Endothelial cell of umbilical vein (primary cell): Measurements from ENCODE around the gene HOXA9. TPM values are rescaled to one million over a fixed set of nuclear protein-coding genes. Genes with fewer than 3 reads are reported as not detected.

Experiments
- BruUV-seq: library from RNA; stranded (reverse); fragments of 400-500 nt; replicated peaks from 2 replicates; lab custom pipeline; 2021; lab: Mats Ljungman, UMichigan
- CTCF ChIA-PET: fragments of 300-600, 350-600 bp; sonication (Branson Sonifier 250); formaldehyde crosslinking; loops from one replicate; lab custom pipeline; 2021; ENCODE audit warnings: antibody characterized with exemption, inconsistent platforms; lab: Charles Lee
- POLR2A ChIA-PET: fragments of 300-600, 350-600 bp; sonication (Branson Sonifier 250); formaldehyde crosslinking; loops from one replicate; lab custom pipeline; 2021; ENCODE audit warnings: antibody characterized with exemption, inconsistent platforms; lab: Charles Lee
- DNase-seq: peaks from one replicate; pipeline ENCODE4 v3.0.0-alpha.2; 2011; ENCODE audit warnings: low read depth, low spot score
- FAIRE-seq: peaks from 2 replicates; lab custom pipeline; 2011; peaks lifted over from hg19 to GRCh38; lab: Jason Lieb, UNC
- H2AFZ ChIP-seq: 2 replicates; pipeline ENCODE4 v1.6.0; 2012; ENCODE audit warnings: low read depth, low read length, control low read depth, inconsistent platforms
- H3K27ac ChIP-seq: 2 replicates; pipeline ENCODE4 v1.5.1; 2011; ENCODE audit warnings: low read depth, mild to moderate bottlenecking, control low read depth, low read length, moderate library complexity; ENCODE audit not compliant: insufficient read depth
- H3K27me3 ChIP-seq, 2 experiments: 2 replicates each; pipeline versions ENCODE4 v1.6.0 to v1.6.1; 2011; ENCODE audit warnings: low read length in 2 of 2, mixed read lengths in 1 of 2; ENCODE audit not compliant: control insufficient read depth in 2 of 2, insufficient read depth in 2 of 2
- H3K36me3 ChIP-seq, 2 experiments: 2 replicates in 1 of 2; 3 replicates in 1 of 2; pipeline ENCODE4 v1.5.1; 2011; ENCODE audit warnings: low read length in 2 of 2, mild to moderate bottlenecking in 1 of 2, moderate library complexity in 1 of 2; ENCODE audit not compliant: control insufficient read depth in 2 of 2, insufficient read depth in 2 of 2; ENCODE audit errors: extremely low read depth in 1 of 2
- H3K4me1 ChIP-seq: 3 replicates; pipeline ENCODE4 v1.5.1; 2011; ENCODE audit warnings: mild to moderate bottlenecking, low read length; ENCODE audit not compliant: control insufficient read depth, insufficient read depth; ENCODE audit errors: extremely low read depth
- H3K4me2 ChIP-seq: 2 replicates; pipeline ENCODE4 v1.6.1; 2011; ENCODE audit warnings: low read length, control low read depth, mixed read lengths; ENCODE audit not compliant: insufficient read depth
- H3K4me3 ChIP-seq, 3 experiments: fragments of 200-600 bp in 1 of 3; sonication (generic), shearing (Covaris generic) in 1 of 3; replicated peaks in 1 of 3; 2 replicates each; pipeline ENCODE4 v1.5.1; 2011 to 2016; ENCODE audit warnings: control low read depth in 3 of 3, low read length in 3 of 3, mild to moderate bottlenecking in 2 of 3, inconsistent platforms in 1 of 3, low read depth in 1 of 3, moderate library complexity in 1 of 3; ENCODE audit not compliant: insufficient read depth in 1 of 3
- H3K79me2 ChIP-seq: 2 replicates; pipeline ENCODE4 v1.6.0; 2012; ENCODE audit warnings: low read length, inconsistent platforms; ENCODE audit not compliant: control insufficient read depth, insufficient read depth
- H3K9ac ChIP-seq: replicated peaks from 2 replicates; pipeline ENCODE3; 2011; ENCODE audit warnings: low read length, control low read depth; ENCODE audit not compliant: insufficient read depth; ENCODE audit errors: extremely low read depth
- H3K9me1 ChIP-seq: replicated peaks from 3 replicates; pipeline ENCODE4 v1.6.0; 2011; ENCODE audit warnings: mild to moderate bottlenecking, low read length; ENCODE audit not compliant: control insufficient read depth, insufficient read depth; ENCODE audit errors: extremely low read depth
- H3K9me3 ChIP-seq: replicated peaks from 2 replicates; pipeline ENCODE4 v1.5.1; 2012; ENCODE audit warnings: low read length, inconsistent platforms; ENCODE audit not compliant: control insufficient read depth, insufficient read depth
- H4K20me1 ChIP-seq: replicated peaks from 2 replicates; pipeline ENCODE3; 2011; ENCODE audit warnings: mild to moderate bottlenecking, low read length; ENCODE audit not compliant: control insufficient read depth, insufficient read depth; ENCODE audit errors: extremely low read depth
- EZH2 ChIP-seq: IDR thresholded peaks from 2 replicates; pipeline ENCODE4 v1.6.1; 2012; ENCODE audit warnings: borderline replicate concordance, low read depth, mild to moderate bottlenecking, moderate library complexity, low read length, inconsistent platforms; ENCODE audit not compliant: severe bottlenecking
- GATA2 ChIP-seq: IDR thresholded peaks from 2 replicates; pipeline ENCODE4 v1.7.0; 2011; ENCODE audit warnings: low read depth, mild to moderate bottlenecking, moderate library complexity, mixed read lengths, low read length; ENCODE audit not compliant: insufficient read length, insufficient read depth
- JUN ChIP-seq: IDR thresholded peaks from 2 replicates; pipeline ENCODE4 v1.6.1; 2011; ENCODE audit warnings: borderline replicate concordance, low read depth; ENCODE audit not compliant: insufficient read length, insufficient read depth
- MAX ChIP-seq: IDR thresholded peaks from 2 replicates; pipeline ENCODE4 v1.6.1; 2011; ENCODE audit not compliant: insufficient read depth, insufficient read length
- MYC ChIP-seq: IDR thresholded peaks from one replicate; pipeline ENCODE4 v1.6.1; 2011; ENCODE audit warnings: mild to moderate bottlenecking, low read depth, low read length
- POLR2A ChIP-seq: IDR thresholded peaks from 2 replicates; pipeline ENCODE4 v1.6.1; 2012; ENCODE audit warnings: low read depth, mild to moderate bottlenecking, control low read depth, low read length
- POLR2AphosphoS5 ChIP-seq: IDR thresholded peaks from 2 replicates; pipeline ENCODE4 v1.6.1; 2012; ENCODE audit warnings: low read depth, mild to moderate bottlenecking, control low read depth, low read length, moderate library complexity; ENCODE audit not compliant: insufficient read depth
- dilution Hi-C: fragments of 300-500 bp; cut with MboI; formaldehyde crosslinking; loops from one replicate; pipeline ENCODE4 v1.15.0; 2019; ENCODE audit warnings: low sequenced_read_pairs; ENCODE audit not compliant: extremely low pct_ligation_motif_present
- intact Hi-C: fragments of 100-400 bp; cut with micrococcal nuclease; formaldehyde crosslinking; loops from one replicate; pipeline ENCODE4 v1.10.0; 2022
- polyA plus RNA-seq, 4 experiments: library from polyadenylated mRNA; depleted of rRNA in 3 of 4; stranded (reverse) in 3 of 4; unstranded in 1 of 4; fragments of >200 nt; gene quantifications; 2 replicates each; pipeline versions ENCODE4 v1.2.1 to v1.2.3, GENCODE V29; 2011 to 2012; ENCODE audit warnings: missing spikeins in 1 of 4
- total RNA-seq: library from RNA; stranded (reverse); gene quantifications from 2 replicates; pipeline ENCODE4 v1.2.3, GENCODE V29; 2021

Gene HOXA9
- total and polyA plus RNA-seq, 2 donors (not counting 3 experiments of a cell fraction or from before 2014, with no cell fraction given), result 47.2 to 61.6 TPM

- Histone ChIP-seq H3K4me3 (peak overlapping the region; percentile 50 to 91 (median 91)), H3K9ac (peak overlapping the region; percentile 97), H3K36me3 (no peaks in the 10 kb centered on the region), H3K27me3 (no peaks in the 10 kb centered on the region), H3K9me3 (no peaks in the 10 kb centered on the region), H2AFZ (no peak overlapping the region), H3K27ac (peak overlapping the region; percentile 96), H3K9me1 (no peaks in the 10 kb centered on the region), H4K20me1 (no peaks in the 10 kb centered on the region), H3K4me2 (peak overlapping the region; percentile 97), H3K79me2 (peaks cover 90% of the 10 kb centered on the region), H3K4me1 (peaks cover 76% of the 10 kb centered on the region)
- FAIRE-seq (no peak), DNase-seq (peak; percentile 60)
- intact Hi-C loops (loop anchor here (10.0 kb wide), 1 partner anchor 962 kb away; the partner anchor contains the start of gene NFE2L3), dilution Hi-C loops (no loop called here)
- ChIA-PET CTCF (interaction anchor here (0.9 to 9.1 kb wide), 12 partner anchors 9 to 434 kb away, joined by 3 to 70 read pairs (median 5); partner anchors contain the start of genes HOXA1 and HOXA5), POLR2A (interaction anchor here (0.7 to 1.9 kb wide), 10 partner anchors 8 to 744 kb away, joined by 3 to 5 read pairs (median 3); partner anchors contain the start of gene HOXA5)
- no peak for TF ChIP-seq EZH2
- TF ChIP-seq JUN, result no peak
- no TSS peak for BruUV-seq
These were observed 48.1 kb downstream of the HOXA9 start for GRCh38 chr7:27116962-27117886.

GRCh38 chr7:27116031-27116961, 49.0 kb downstream of the HOXA9 start:
- H2AFZ ChIP-seq, result no peak overlapping the region
- TF ChIP-seq MAX (no peak), POLR2A (peak; percentile 14), GATA2 (no peak), MYC (no peak), POLR2AphosphoS5 (no peak), JUN (no peak)
- no peaks in the 10 kb centered on the region for H3K27me3 ChIP-seq
- no TSS peak for BruUV-seq
- ChIA-PET CTCF (interaction anchor here (0.8 to 9.1 kb wide), 17 partner anchors 10 to 434 kb away, joined by 3 to 70 read pairs (median 4); partner anchors contain the start of genes HOXA1, HOXA3 and HOXA5), POLR2A (interaction anchor here (1.5 to 1.6 kb wide), 2 partner anchors 18 to 34 kb away, joined by 3 to 4 read pairs; no protein-coding TSS in a partner anchor)
- peaks cover 90% of the 10 kb centered on the region for H3K79me2 ChIP-seq
- dilution Hi-C loops, result no loop called here
- no peaks in the 10 kb centered on the region for H4K20me1 ChIP-seq
- intact Hi-C loops, result loop anchor here (10.0 kb wide), 1 partner anchor 961 kb away; the partner anchor contains the start of gene NFE2L3
- no peaks in the 10 kb centered on the region for H3K9me1 ChIP-seq
- H3K4me2 ChIP-seq, result peak overlapping the region; percentile 97
- no peaks in the 10 kb centered on the region for H3K9me3 ChIP-seq
- H3K4me1 ChIP-seq, result peaks cover 76% of the 10 kb centered on the region
- H3K27ac ChIP-seq, result peak overlapping the region; percentile 96
- H3K4me3 ChIP-seq, result peak overlapping the region; percentile 50 to 91 (median 91)
- peak; percentile 72 for DNase-seq
- FAIRE-seq, result no peak
- H3K9ac ChIP-seq, result peak overlapping the region; percentile 97
- H3K36me3 ChIP-seq, result no peaks in the 10 kb centered on the region
